Smooth muscle cell (in vitro differentiated cells): ENCODE results near the gene VWDE. TPM values are rescaled to one million over a fixed set of nuclear protein-coding genes. Genes with fewer than 3 reads are reported as not detected.

ENCODE experiments used
- DNase-seq: peaks from one replicate; lab custom pipeline; 2025; ENCODE audit not compliant: unreplicated experiment; lab: John Stamatoyannopoulos, UW
- H2AFZ ChIP-seq: fragments of 200-600 bp; sonication (generic); 2 replicates; pipeline ENCODE4 v1.6.0; 2016; ENCODE audit warnings: antibody characterized with exemption, low read depth, mild to moderate bottlenecking
- H3F3A ChIP-seq: fragments of 200-600 bp; sonication (generic); 2 replicates; pipeline ENCODE4 v1.6.0; 2017; ENCODE audit warnings: antibody characterized with exemption, low read depth
- H3K27ac ChIP-seq: fragments of 200-600 bp; sonication (generic); 2 replicates; pipeline ENCODE4 v1.5.1; 2016; ENCODE audit warnings: low read depth, mild to moderate bottlenecking
- H3K27me3 ChIP-seq: fragments of 200-600 bp; sonication (generic); 2 replicates; pipeline ENCODE4 v1.6.1; 2016; ENCODE audit warnings: low read depth, mild to moderate bottlenecking
- H3K36me3 ChIP-seq: fragments of 200-600 bp; sonication (generic); 2 replicates; pipeline ENCODE4 v1.5.1; 2016; ENCODE audit warnings: low read depth
- H3K4me1 ChIP-seq: fragments of 200-600 bp; sonication (generic); 2 replicates; pipeline ENCODE4 v1.5.1; 2016; ENCODE audit warnings: low read depth
- H3K4me2 ChIP-seq: fragments of 200-600 bp; sonication (generic); 2 replicates; pipeline ENCODE4 v1.6.0; 2016; ENCODE audit warnings: mild to moderate bottlenecking
- H3K4me3 ChIP-seq: fragments of 200-600 bp; sonication (generic); 2 replicates; pipeline ENCODE4 v1.5.1; 2016; ENCODE audit warnings: mild to moderate bottlenecking
- H3K79me2 ChIP-seq: fragments of 200-600 bp; sonication (generic); 2 replicates; pipeline ENCODE4 v1.6.0; 2016; ENCODE audit warnings: low read depth, mild to moderate bottlenecking
- H3K9ac ChIP-seq: fragments of 200-600 bp; sonication (generic); 2 replicates; pipeline ENCODE4 v1.6.0; 2016; ENCODE audit warnings: low read depth
- H3K9me3 ChIP-seq: fragments of 200-600 bp; sonication (generic); replicated peaks from 2 replicates; pipeline ENCODE4 v1.5.1; 2016; ENCODE audit warnings: low read depth
- H4K20me1 ChIP-seq: fragments of 200-600 bp; sonication (generic); 2 replicates; pipeline ENCODE4 v1.6.0; 2016; ENCODE audit warnings: low read depth
- WGBS: methylation state at CpG from one replicate; pipeline ENCODE4 v1.1.7; 2016; ENCODE audit warnings: low lambda C conversion rate; 5-methylcytosine and 5-hydroxymethylcytosine counted together
- polyA plus RNA-seq: library from polyadenylated mRNA; unstranded; fragments of >200 nt; fragmentation: Nextera tagmentation; extraction: Ambion mirVana; gene quantifications from 2 replicates; pipeline ENCODE4 v1.2.1, GENCODE V29; 2016
- total RNA-seq: library from RNA; depleted of rRNA; stranded (reverse); fragments of >200 nt; gene quantifications from 2 replicates; pipeline ENCODE4 v1.2.3, GENCODE V29; 2014
- TF ChIP-seq, protein P1 (sequence below): fragments of 200-600 bp; sonication (generic); IDR thresholded peaks from 2 replicates; pipeline ENCODE4 v1.5.1; 2017; ENCODE audit warnings: borderline replicate concordance, mild to moderate bottlenecking, antibody characterized with exemption; ENCODE audit not compliant: insufficient read depth, poor library complexity, severe bottlenecking

The VWDE gene
- total and polyA plus RNA-seq, 2 experiments from 2014 or later, result 0.49 TPM; not detected in 1

DNA sequence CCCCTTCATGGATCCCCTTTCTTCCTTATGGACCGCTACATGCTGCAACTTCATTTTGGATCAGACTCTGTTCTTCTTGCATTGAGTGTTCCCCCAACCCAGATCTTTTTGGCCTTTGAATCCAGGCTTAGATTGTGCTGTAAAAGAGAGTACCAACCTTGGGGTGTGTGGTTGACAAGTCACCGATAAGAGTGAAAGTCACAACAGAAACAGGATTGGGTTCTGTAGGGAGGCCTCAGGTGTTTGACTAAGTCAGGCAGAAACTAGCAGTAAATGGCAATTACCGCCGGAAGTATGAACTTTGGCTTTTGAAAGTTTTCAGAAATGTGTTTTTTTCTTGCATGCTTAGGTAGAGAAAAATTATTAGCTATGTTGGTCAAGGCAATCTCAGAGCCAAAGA lies 103.2 kb downstream of the VWDE start:
- Histone ChIP-seq H3K4me2 (no peak overlapping the region), H3K27me3 (no peaks in the 10 kb centered on the region), H3F3A (no peaks in the 10 kb centered on the region), H3K4me3 (no peak overlapping the region), H3K9ac (no peak overlapping the region), H3K36me3 (no peaks in the 10 kb centered on the region), H4K20me1 (no peaks in the 10 kb centered on the region), H2AFZ (no peak overlapping the region), H3K79me2 (no peaks in the 10 kb centered on the region), H3K9me3 (no peaks in the 10 kb centered on the region), H3K27ac (no peak overlapping the region), H3K4me1 (no peaks in the 10 kb centered on the region)
- DNase-seq, result no peak
- WGBS, result 74% methylated on average over 4 of the region's 4 CpGs
- TF ChIP-seq, protein P1, sequence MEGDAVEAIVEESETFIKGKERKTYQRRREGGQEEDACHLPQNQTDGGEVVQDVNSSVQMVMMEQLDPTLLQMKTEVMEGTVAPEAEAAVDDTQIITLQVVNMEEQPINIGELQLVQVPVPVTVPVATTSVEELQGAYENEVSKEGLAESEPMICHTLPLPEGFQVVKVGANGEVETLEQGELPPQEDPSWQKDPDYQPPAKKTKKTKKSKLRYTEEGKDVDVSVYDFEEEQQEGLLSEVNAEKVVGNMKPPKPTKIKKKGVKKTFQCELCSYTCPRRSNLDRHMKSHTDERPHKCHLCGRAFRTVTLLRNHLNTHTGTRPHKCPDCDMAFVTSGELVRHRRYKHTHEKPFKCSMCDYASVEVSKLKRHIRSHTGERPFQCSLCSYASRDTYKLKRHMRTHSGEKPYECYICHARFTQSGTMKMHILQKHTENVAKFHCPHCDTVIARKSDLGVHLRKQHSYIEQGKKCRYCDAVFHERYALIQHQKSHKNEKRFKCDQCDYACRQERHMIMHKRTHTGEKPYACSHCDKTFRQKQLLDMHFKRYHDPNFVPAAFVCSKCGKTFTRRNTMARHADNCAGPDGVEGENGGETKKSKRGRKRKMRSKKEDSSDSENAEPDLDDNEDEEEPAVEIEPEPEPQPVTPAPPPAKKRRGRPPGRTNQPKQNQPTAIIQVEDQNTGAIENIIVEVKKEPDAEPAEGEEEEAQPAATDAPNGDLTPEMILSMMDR, result no peak

DNA sequence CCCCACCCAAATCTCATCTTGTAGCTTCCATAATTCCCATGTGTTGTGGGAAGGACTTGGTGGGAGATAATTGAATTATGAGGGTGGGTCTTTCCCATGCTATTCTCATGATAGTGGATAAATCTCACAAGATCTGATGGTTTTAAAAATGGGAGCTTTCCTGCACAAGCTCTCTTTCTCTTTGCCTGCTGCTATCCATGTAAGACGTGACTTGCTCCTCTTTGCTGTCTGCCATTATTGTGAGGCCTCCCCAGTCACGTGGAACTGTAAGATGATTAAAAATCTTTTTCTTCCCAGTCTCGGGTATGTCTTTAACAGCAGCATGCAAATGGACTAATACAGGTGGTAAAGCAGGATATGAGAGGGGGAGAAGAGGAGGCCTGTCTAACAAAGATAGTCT lies 104.3 kb downstream of the VWDE start:
- H3K4me1 ChIP-seq, result no peaks in the 10 kb centered on the region
- no peaks in the 10 kb centered on the region for H3F3A ChIP-seq
- no peak overlapping the region for H2AFZ ChIP-seq
- TF ChIP-seq, protein P1, result no peak
- no peak overlapping the region for H3K9ac ChIP-seq
- no peak for DNase-seq
- H3K4me3 ChIP-seq, result no peak overlapping the region
- no peaks in the 10 kb centered on the region for H3K36me3 ChIP-seq
- H3K79me2 ChIP-seq, result no peaks in the 10 kb centered on the region
- 90% methylated on average over 3 of the region's 3 CpGs for WGBS
- no peaks in the 10 kb centered on the region for H3K9me3 ChIP-seq
- no peaks in the 10 kb centered on the region for H3K27me3 ChIP-seq
- no peak overlapping the region for H3K4me2 ChIP-seq
- no peak overlapping the region for H3K27ac ChIP-seq
- H4K20me1 ChIP-seq, result no peaks in the 10 kb centered on the region

DNA sequence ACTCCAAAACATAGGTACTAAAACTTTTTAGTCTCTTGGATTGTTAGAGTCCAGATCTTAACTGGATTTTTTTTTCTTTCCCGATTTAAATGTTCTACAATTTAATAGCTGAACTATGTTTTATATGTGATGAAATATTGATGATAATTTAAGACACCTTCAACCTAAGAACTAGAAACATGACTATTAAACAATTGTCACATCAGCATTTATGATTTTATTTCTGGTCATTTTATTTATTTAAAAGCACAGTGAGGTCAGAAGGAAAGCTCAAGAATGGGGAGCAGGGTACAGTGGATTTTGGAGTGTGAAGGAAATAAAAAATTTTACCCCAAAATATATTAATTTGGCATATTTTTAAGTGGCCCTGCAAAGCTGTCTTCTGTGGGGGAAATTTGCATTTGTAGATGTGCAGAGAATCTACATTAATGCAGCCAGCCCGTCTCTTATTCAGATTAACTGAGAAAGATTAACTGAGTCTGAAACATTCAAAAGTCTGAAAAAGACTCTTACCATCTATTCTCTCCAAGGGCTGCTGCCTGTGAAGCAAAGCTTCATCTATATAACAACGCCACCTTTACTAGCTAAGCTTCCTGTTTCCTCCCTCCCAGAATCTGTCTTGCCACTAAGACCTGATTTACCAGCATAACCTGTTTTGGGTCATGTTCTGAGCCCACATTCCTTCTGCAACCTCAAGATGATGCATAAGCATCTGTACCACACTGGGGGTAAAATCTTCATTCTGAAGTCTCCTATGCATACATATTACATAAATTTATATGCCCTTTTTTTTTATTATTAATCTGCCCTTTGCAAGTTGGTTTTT lies 106.2 kb downstream of the VWDE start:
- Histone ChIP-seq H3K27ac (peak overlapping the region; percentile 53), H3F3A (no peaks in the 10 kb centered on the region), H3K79me2 (no peaks in the 10 kb centered on the region), H3K36me3 (no peaks in the 10 kb centered on the region), H2AFZ (no peak overlapping the region), H3K27me3 (no peaks in the 10 kb centered on the region), H3K9ac (no peak overlapping the region), H3K4me3 (no peak overlapping the region), H3K4me2 (no peak overlapping the region), H4K20me1 (no peaks in the 10 kb centered on the region), H3K4me1 (no peaks in the 10 kb centered on the region), H3K9me3 (no peaks in the 10 kb centered on the region)
- WGBS, result 79% methylated on average over 3 of the region's 3 CpGs
- no peak for DNase-seq
- TF ChIP-seq, protein P1, result no peak

DNA sequence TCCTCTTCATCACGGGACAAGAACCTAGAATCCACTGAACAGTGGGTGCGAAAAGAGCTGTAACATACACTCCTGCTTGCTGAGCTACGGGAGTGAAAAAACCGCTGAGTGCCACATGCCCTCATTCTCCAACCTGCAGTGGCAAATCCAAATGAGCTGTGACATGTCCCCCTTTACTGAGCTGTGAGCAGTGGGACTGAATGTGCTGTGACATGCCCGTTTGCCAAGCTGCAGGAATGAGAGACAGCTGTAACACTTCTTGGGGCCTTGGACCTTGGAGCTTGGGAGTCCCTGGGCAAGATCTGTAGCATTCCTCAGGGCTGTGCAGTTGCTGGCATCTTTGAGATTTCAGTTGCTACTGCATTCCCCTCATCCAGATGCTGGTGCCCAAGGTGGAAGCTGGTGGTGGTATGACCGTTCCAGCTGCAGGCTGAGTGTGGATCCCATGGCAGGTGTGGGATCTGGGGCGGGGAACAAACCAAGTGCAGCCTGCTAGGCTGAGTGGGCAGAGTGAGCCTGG lies 107.6 kb downstream of the VWDE start:
- Histone ChIP-seq H3F3A (no peaks in the 10 kb centered on the region), H3K36me3 (no peaks in the 10 kb centered on the region), H3K27ac (no peak overlapping the region), H3K9me3 (no peaks in the 10 kb centered on the region), H3K4me3 (no peak overlapping the region), H3K4me1 (no peaks in the 10 kb centered on the region), H3K27me3 (no peaks in the 10 kb centered on the region), H4K20me1 (no peaks in the 10 kb centered on the region), H2AFZ (no peak overlapping the region), H3K4me2 (no peak overlapping the region), H3K9ac (no peak overlapping the region), H3K79me2 (no peaks in the 10 kb centered on the region)
- TF ChIP-seq, protein P1, result no peak
- 94% methylated on average over 7 of the region's 7 CpGs for WGBS
- no peak for DNase-seq
